NCI-H2196 treated with DMSO at 0.1 percent for 48 hours (cell line): ENCODE results near the gene SMYD3.

Experiments used
- DNase-seq: peaks from one replicate; lab custom pipeline; 2025; ENCODE audit not compliant: unreplicated experiment; lab: John Stamatoyannopoulos, UW

The SMYD3 gene

GRCh38 chr1:245862812-245863540 is 644.1 kb downstream of the SMYD3 start:
- no peak for DNase-seq

- no peak for DNase-seq
These were observed 646.2 kb downstream of the SMYD3 start for GRCh38 chr1:245860657-245861544.

- no peak for DNase-seq
These were observed 647.5 kb downstream of the SMYD3 start for GRCh38 chr1:245859493-245860114.

- DNase-seq, result no peak
These were observed 648.2 kb downstream of the SMYD3 start for GRCh38 chr1:245858722-245859492.

GRCh38 chr1:245858022-245858721 is 648.9 kb downstream of the SMYD3 start:
- no peak for DNase-seq

- no peak for DNase-seq
These were observed 650.0 kb downstream of the SMYD3 start for GRCh38 chr1:245856944-245857531.

- no peak for DNase-seq
These were observed 651.0 kb downstream of the SMYD3 start for GRCh38 chr1:245855846-245856730.

GRCh38 chr1:245853291-245853690 is 653.8 kb downstream of the SMYD3 start:
- DNase-seq, result no peak

GRCh38 chr1:245843101-245843500 is 664.0 kb downstream of the SMYD3 start:
- DNase-seq, result no peak

- DNase-seq, result no peak
These were observed 665.0 kb downstream of the SMYD3 start for GRCh38 chr1:245842106-245842505.

GRCh38 chr1:245840971-245841370 is 666.1 kb downstream of the SMYD3 start:
- DNase-seq, result no peak

- no peak for DNase-seq
These were observed 669.4 kb downstream of the SMYD3 start for GRCh38 chr1:245837718-245838117.

GRCh38 chr1:245835386-245835785 is 671.7 kb downstream of the SMYD3 start:
- DNase-seq, result no peak

GRCh38 chr1:245834002-245834401 is 673.1 kb downstream of the SMYD3 start:
- no peak for DNase-seq

- DNase-seq, result no peak
These were observed 674.1 kb downstream of the SMYD3 start for GRCh38 chr1:245832771-245833527.

- DNase-seq, result no peak
These were observed 675.6 kb downstream of the SMYD3 start for GRCh38 chr1:245831518-245831917.

GRCh38 chr1:245829826-245830225 is 677.3 kb downstream of the SMYD3 start:
- no peak for DNase-seq

GRCh38 chr1:245829194-245829593 is 677.9 kb downstream of the SMYD3 start:
- no peak for DNase-seq
